Gastrocnemius medialis (tissue), 4 donors: ENCODE measurements around the gene HNRNPF. TPM values are rescaled to one million over a fixed set of nuclear protein-coding genes. Genes with fewer than 3 reads are reported as not detected.

ENCODE experiments used
- ATAC-seq, 2 donors: fragments of 150-250 bp; one replicate each; pipeline ENCODE4 v1.9.1; 2016
- DNase-seq, 2 donors: peaks; one replicate each; pipeline ENCODE4 v3.0.0-alpha.2; 2019
- H3K27ac ChIP-seq, 4 donors: fragments of 200-600 bp; sonication (generic); 1 replicate in 1 of 4; 2 replicates in 3 of 4; pipeline ENCODE4 v1.5.1; 2016 to 2018; ENCODE audit warnings: mild to moderate bottlenecking in 2 of 4, moderate library complexity in 1 of 4
- H3K27me3 ChIP-seq, 3 donors: fragments of 200-600 bp; sonication (generic) in 2 of 3; 1 replicate in 1 of 3; 2 replicates in 2 of 3; pipeline versions ENCODE4 v1.5.1 to v1.6.0; 2016 to 2019; ENCODE audit warnings: mild to moderate bottlenecking in 1 of 3, moderate library complexity in 1 of 3
- H3K36me3 ChIP-seq, 2 donors: fragments of 200-600 bp; sonication (generic) in 1 of 2; one replicate each; pipeline ENCODE4 v1.5.1; 2017 to 2018
- H3K4me1 ChIP-seq, 2 donors: fragments of 200-600 bp; sonication (generic) in 1 of 2; one replicate each; pipeline ENCODE4 v1.5.1; 2016 to 2017; ENCODE audit warnings: mild to moderate bottlenecking in 2 of 2
- H3K4me3 ChIP-seq, 4 donors: fragments of 200-600 bp; sonication (generic) in 3 of 4; 1 replicate in 1 of 4; 2 replicates in 3 of 4; pipeline ENCODE4 v1.5.1; 2016 to 2019; ENCODE audit warnings: mild to moderate bottlenecking in 2 of 4
- H3K9me3 ChIP-seq, 3 donors: fragments of 200-600 bp; sonication (generic) in 2 of 3; 1 replicate in 1 of 3; 2 replicates in 2 of 3; pipeline ENCODE4 v1.5.1; 2016 to 2019
- CTCF ChIP-seq, 5 experiments: fragments of 450-650 bp in 3 of 5; fragments of 200-600 bp in 2 of 5; sonication (generic) in 2 of 5; IDR thresholded peaks in 4 of 5; conservative IDR thresholded peaks in 1 of 5; 1 replicate in 4 of 5; 2 replicates in 1 of 5; pipeline ENCODE4 v1.5.1; 2016 to 2019; ENCODE audit warnings: antibody characterized with exemption in 5 of 5, mild to moderate bottlenecking in 3 of 5, moderate library complexity in 3 of 5
- POLR2A ChIP-seq, 2 donors: fragments of 450-650 bp; IDR thresholded peaks; one replicate each; pipeline ENCODE4 v1.6.1; 2017; ENCODE audit warnings: antibody characterized with exemption in 2 of 2, mild to moderate bottlenecking in 2 of 2, moderate library complexity in 2 of 2
- in situ Hi-C, 4 donors: fragments of 200-750 bp; cut with MboI; loops; one replicate each; pipeline versions ENCODE4 v1.15.0 to v1.8.0; 2017; ENCODE audit warnings: low sequenced_read_pairs in 4 of 4
- intact Hi-C: fragments of 100-400 bp; cut with DNase I; formaldehyde crosslinking; loops from one replicate; pipeline ENCODE4 v1.15.1; 2023; ENCODE audit warnings: low total_unique reads
- total RNA-seq, 4 donors: library from RNA; depleted of rRNA; stranded (reverse); fragments of >200 nt; gene quantifications; one replicate each; pipeline versions ENCODE4 v1.1.0 to v1.2.3, GENCODE V29; 2016

Gene HNRNPF
- total RNA-seq, 4 donors from 2014 or later: 69.2 to 111 (median 90.6) TPM

- no peak for DNase-seq
- in situ Hi-C loops: no loop called here
- ATAC-seq: no peak
- intact Hi-C loops: no loop called here
- H3K27me3 ChIP-seq: no peaks in the 10 kb centered on the region
- peaks cover 9 to 12% of the 10 kb centered on the region in 2 donors for H3K4me1 ChIP-seq
- no peaks in the 10 kb centered on the region for H3K36me3 ChIP-seq
- TF ChIP-seq POLR2A (IDR thresholded peaks at IDR 0.05): no peak
- TF ChIP-seq CTCF (IDR thresholded peaks at IDR 0.05 in 4 of 5, conservative IDR thresholded peaks at IDR 0.05 in 1 of 5): no peak
- H3K27ac ChIP-seq: no peak overlapping the region
- H3K4me3 ChIP-seq: no peak overlapping the region
- H3K9me3 ChIP-seq: no peaks in the 10 kb centered on the region
These were observed 39.1 kb downstream of the HNRNPF start for GRCh38 chr10:43369921-43370320.

DNA sequence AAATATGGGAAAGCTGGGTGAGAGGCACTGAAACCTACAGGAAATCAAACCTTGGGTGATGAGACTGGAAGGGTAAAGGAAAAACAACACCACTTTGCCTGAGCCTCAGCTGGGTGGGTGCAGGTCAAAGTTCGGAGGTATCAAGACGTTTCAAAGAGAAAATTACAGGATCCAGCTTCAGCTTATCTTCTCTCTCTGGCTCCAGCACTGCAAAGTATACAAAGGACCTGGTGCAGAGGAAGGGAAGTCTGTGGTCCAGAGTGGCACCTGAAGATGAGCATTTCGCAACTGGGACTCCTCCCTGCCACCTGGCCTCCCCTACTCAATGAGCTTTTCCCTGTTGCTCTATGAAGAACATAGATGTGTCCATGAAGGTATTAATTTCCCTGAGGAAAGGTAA, 44.0 kb downstream of the HNRNPF start:
- Histone ChIP-seq H3K9me3 (no peaks in the 10 kb centered on the region), H3K4me1 (peaks cover 0 to 9% of the 10 kb centered on the region in 2 donors), H3K4me3 (no peak overlapping the region), H3K27ac (no peak overlapping the region), H3K27me3 (no peaks in the 10 kb centered on the region), H3K36me3 (no peaks in the 10 kb centered on the region)
- in situ Hi-C loops: no loop called here
- intact Hi-C loops: no loop called here
- ATAC-seq (no peak), DNase-seq (no peak)
- TF ChIP-seq POLR2A (IDR thresholded peaks at IDR 0.05): no peak
- TF ChIP-seq CTCF (IDR thresholded peaks at IDR 0.05 in 4 of 5, conservative IDR thresholded peaks at IDR 0.05 in 1 of 5): no peak

DNA sequence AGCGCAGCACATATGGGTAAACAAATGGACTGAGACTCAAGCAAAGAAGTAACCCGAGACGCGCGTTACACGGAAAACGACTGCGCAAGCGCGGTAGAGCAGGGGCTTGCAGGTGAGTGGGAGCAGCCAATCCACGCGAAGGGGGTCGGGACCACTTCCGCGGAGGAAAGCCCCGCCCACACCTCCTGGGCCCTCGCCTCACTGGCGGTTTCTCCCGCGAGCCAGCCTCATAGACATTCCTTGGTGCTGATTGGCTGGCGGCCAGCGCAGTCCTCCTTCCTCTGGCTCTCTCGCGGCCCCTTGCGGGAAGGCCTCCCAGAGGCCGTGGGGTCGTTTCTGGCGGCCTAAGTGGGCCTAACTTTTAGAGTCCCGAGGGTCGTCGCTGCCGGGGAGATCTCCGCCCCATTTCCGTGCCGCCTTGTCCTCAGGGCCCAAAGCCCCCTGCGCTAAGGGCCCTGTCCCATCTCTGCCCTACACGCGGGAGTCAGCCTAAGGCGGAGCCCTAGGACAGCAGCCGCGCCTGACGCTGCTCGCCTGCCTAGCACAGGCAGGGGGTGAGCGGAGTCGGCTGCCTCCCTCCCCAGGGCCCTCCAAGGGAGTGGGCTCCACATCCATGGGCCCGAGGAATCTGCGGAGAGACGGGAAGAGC, 46.7 kb downstream of the HNRNPF start:
- H3K9me3 ChIP-seq: no peaks in the 10 kb centered on the region
- in situ Hi-C loops: no loop called here

DNA sequence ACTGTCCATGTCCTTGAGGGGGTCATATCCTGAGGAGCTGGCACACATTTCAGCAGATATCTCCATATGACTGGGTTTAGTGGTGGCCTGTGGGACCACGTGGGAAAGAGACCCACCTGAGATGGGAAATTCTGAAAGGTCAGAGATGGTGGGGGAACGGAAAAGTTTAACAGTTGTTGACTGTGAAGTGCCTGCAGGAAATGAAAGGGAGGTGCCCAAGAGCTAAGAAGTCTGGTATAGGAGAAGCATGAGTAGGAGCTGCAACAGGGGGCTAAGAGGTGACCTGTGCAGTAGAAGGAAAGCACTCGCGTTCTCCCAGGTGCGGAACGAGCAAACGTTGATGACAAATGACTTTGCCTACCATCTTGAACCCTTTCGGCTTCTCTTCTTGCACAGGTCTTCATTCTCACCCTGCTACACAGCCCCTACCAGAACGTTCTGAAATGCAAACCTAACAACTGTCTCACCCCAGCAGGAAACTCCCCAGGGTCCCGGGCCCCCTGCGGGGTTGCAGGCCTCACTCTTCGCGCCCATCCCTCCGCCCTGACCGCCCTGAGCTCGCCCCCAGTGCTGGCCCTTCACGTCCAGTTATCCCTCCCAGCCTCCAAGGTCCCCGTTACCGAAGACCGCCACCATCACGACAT, 47.3 kb downstream of the HNRNPF start:
- DNase-seq: no peak
- Histone ChIP-seq H3K27me3 (no peaks in the 10 kb centered on the region), H3K9me3 (no peaks in the 10 kb centered on the region), H3K36me3 (no peaks in the 10 kb centered on the region), H3K4me1 (peaks cover 0 to 9% of the 10 kb centered on the region in 2 donors), H3K27ac (peak overlapping the region in 2 of 4 donors; percentile 28 to 46), H3K4me3 (peak overlapping the region; percentile 45 to 65 (median 59))
- intact Hi-C loops: no loop called here
- no peak for ATAC-seq
- TF ChIP-seq POLR2A (IDR thresholded peaks at IDR 0.05) (no peak), CTCF (IDR thresholded peaks at IDR 0.05 in 4 of 5, conservative IDR thresholded peaks at IDR 0.05 in 1 of 5) (no peak)
- in situ Hi-C loops: no loop called here

More for the DNA sequence above, 46.7 kb downstream of the HNRNPF start:
- H3K4me3 ChIP-seq: peak overlapping the region; percentile 45 to 65 (median 59)
- ATAC-seq: peak; percentile 70 to 75
- H3K36me3 ChIP-seq: no peaks in the 10 kb centered on the region
- peak overlapping the region; percentile 13 to 46 (median 40) for H3K27ac ChIP-seq
- no peaks in the 10 kb centered on the region for H3K27me3 ChIP-seq
- intact Hi-C loops: no loop called here
- peak in 1 of 5 experiments; percentile 49 for TF ChIP-seq CTCF (IDR thresholded peaks at IDR 0.05 in 4 of 5, conservative IDR thresholded peaks at IDR 0.05 in 1 of 5)
- no peak for TF ChIP-seq POLR2A (IDR thresholded peaks at IDR 0.05)
- H3K4me1 ChIP-seq: peaks cover 0 to 9% of the 10 kb centered on the region in 2 donors
- DNase-seq: peak; percentile 68 to 79
